ENCODE results near the gene ACSS1. TPM values are rescaled to one million over a fixed set of nuclear protein-coding genes. Genes with fewer than 3 reads are reported as not detected.

Gene ACSS1
- total RNA-seq, 1 experiment from 2014 or later, result 2.3 TPM

DNA sequence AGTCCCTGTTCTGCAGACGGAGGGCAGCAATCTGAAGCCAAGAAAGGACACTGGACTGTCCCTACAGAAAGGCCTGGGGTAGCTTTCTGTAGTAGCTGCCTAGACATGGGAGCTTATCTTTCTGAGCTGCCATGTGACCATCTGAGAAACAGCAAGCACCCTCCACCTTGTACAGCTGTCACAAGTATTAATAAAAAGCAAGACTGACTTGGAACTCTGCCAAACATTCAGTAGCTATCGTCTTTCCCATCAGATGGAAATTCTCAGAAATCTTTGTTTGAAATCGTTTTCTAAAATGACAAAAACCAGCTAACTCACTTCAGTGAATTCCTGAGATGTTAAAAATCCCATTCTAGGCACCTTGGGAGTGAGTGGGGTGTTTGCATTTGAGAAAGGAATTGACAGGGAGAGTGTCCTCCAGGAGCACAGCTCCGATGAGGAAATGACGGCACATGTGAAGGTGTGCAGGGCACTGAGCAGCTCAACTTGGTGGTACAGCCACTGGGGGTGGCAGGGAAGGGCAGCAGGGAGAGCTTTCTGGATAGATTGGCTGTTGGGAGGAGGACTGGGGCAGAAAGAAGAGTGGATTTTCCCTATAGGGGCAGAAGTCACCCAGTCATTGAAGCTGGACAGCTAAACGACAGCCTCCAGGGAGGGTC lies 24.5 kb downstream of the ACSS1 start:
- no peak for TF ChIP-seq CTCF (conservative IDR thresholded peaks at IDR 0.05; ENCODE audit: low read depth, low read length)
- TF ChIP-seq EZH2phosphoT487 (IDR thresholded peaks at IDR 0.05; ENCODE audit: borderline replicate concordance, low read length), result no peak
- no peak for TF ChIP-seq EZH2 (IDR thresholded peaks at IDR 0.05; ENCODE audit: low read length, unreplicated experiment)
- Histone ChIP-seq H3K36me3 (ENCODE audit: low read depth, low read length) (no peaks in the 10 kb centered on the region), H3K27me3 (ENCODE audit: low read length) (no peaks in the 10 kb centered on the region), H3K9ac (ENCODE audit: low read length) (no peak overlapping the region), H3K4me2 (ENCODE audit: low read length) (no peak overlapping the region), H3K4me3 (ENCODE audit: low read length) (no peak overlapping the region), H4K20me1 (ENCODE audit: low read length) (no peaks in the 10 kb centered on the region), H3K79me2 (ENCODE audit: low read length) (no peaks in the 10 kb centered on the region), H3K9me2 (replicated peaks; ENCODE audit: low read length) (no peaks in the 10 kb centered on the region), H3K27ac (ENCODE audit: low read length) (no peak overlapping the region), H3K9me3 (ENCODE audit: low read length) (no peaks in the 10 kb centered on the region), H3K4me1 (ENCODE audit: insufficient read depth, low read length) (no peaks in the 10 kb centered on the region), H3F3A (ENCODE audit: low read length, unreplicated experiment) (no peaks in the 10 kb centered on the region), H2AFZ (ENCODE audit: low read length) (no peak overlapping the region)
- ChIA-PET CTCF (no interaction called here), POLR2A (ENCODE audit: unreplicated experiment) (no interaction called here)
- DNase-seq (no peak), ATAC-seq (no peak)
- no TSS peak for BruUV-seq (replicated peaks)
- intact Hi-C loops (cut with micrococcal nuclease), result no loop called here

DNA sequence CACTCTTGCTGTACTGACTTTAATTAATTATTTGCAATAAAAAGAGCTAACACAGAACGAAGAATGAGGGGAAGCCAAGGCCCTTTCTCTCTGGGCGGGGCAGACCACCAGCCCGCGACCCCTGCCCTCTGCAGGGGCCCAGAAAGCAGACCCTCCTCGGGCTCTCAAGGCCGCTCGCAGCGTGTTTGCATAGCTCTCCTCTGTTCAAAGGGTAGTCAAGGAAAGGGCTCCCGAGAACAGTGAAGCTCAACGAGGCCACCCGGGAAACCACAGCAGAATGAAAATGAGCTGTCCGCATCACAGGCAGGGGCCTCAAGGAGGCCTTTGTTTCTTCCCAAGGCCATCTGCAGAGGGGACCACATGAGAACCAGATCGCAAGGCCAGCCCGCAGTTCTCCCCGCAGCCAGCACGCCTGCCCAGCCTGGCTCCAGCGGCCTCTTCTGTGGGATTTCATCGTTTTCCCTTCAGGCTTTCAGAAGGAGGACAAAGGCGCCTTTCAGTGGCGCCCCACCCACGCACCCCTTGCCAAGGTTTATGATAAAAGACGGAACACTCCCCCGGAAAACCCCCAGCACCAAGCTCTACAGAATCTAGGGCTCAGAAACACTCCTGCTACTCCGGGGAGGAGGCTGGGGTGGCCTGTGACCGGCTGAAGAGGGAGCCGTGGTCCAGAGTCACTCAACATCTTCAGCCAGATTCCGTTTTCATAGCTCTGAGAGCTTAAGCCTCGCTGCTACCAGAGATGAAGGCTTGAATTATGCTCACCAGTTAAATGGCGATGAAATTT lies 25.3 kb downstream of the ACSS1 start:
- no peak for TF ChIP-seq CTCF (conservative IDR thresholded peaks at IDR 0.05; ENCODE audit: low read depth, low read length)
- TF ChIP-seq EZH2 (IDR thresholded peaks at IDR 0.05; ENCODE audit: low read length, unreplicated experiment), result no peak
- no peak for TF ChIP-seq EZH2phosphoT487 (IDR thresholded peaks at IDR 0.05; ENCODE audit: borderline replicate concordance, low read length)
- no peak overlapping the region for H3K4me3 ChIP-seq (ENCODE audit: low read length)
- no peak overlapping the region for H3K9ac ChIP-seq (ENCODE audit: low read length)
- no peaks in the 10 kb centered on the region for H3K27me3 ChIP-seq (ENCODE audit: low read length)
- H3F3A ChIP-seq (ENCODE audit: low read length, unreplicated experiment), result no peaks in the 10 kb centered on the region
- CTCF ChIA-PET, result no interaction called here
- POLR2A ChIA-PET (ENCODE audit: unreplicated experiment), result no interaction called here
- no peak overlapping the region for H2AFZ ChIP-seq (ENCODE audit: low read length)
- intact Hi-C loops (cut with micrococcal nuclease), result no loop called here
- no peak for DNase-seq
- H3K4me2 ChIP-seq (ENCODE audit: low read length), result no peak overlapping the region
- H3K36me3 ChIP-seq (ENCODE audit: low read depth, low read length), result no peaks in the 10 kb centered on the region
- H3K4me1 ChIP-seq (ENCODE audit: insufficient read depth, low read length), result no peaks in the 10 kb centered on the region
- no peaks in the 10 kb centered on the region for H4K20me1 ChIP-seq (ENCODE audit: low read length)
- H3K27ac ChIP-seq (ENCODE audit: low read length), result no peak overlapping the region
- no peaks in the 10 kb centered on the region for H3K9me2 ChIP-seq (replicated peaks; ENCODE audit: low read length)
- H3K79me2 ChIP-seq (ENCODE audit: low read length), result no peaks in the 10 kb centered on the region
- no peak for ATAC-seq
- H3K9me3 ChIP-seq (ENCODE audit: low read length), result no peaks in the 10 kb centered on the region
- no TSS peak for BruUV-seq (replicated peaks)

GRCh38 chr20:25032065-25032477 lies 25.9 kb downstream of the ACSS1 start:
- POLR2A ChIA-PET (ENCODE audit: unreplicated experiment), result no interaction called here
- ATAC-seq, result no peak

More at GRCh38 chr20:25032065-25032477, 25.9 kb downstream of the ACSS1 start:
- CTCF ChIA-PET, result no interaction called here
- no TSS peak for BruUV-seq (replicated peaks)
- no peaks in the 10 kb centered on the region for H3F3A ChIP-seq (ENCODE audit: low read length, unreplicated experiment)
- TF ChIP-seq EZH2 (IDR thresholded peaks at IDR 0.05; ENCODE audit: low read length, unreplicated experiment) (no peak), CTCF (conservative IDR thresholded peaks at IDR 0.05; ENCODE audit: low read depth, low read length) (no peak), EZH2phosphoT487 (IDR thresholded peaks at IDR 0.05; ENCODE audit: borderline replicate concordance, low read length) (no peak)
- no peaks in the 10 kb centered on the region for H3K36me3 ChIP-seq (ENCODE audit: low read depth, low read length)
- no peaks in the 10 kb centered on the region for H3K27me3 ChIP-seq (ENCODE audit: low read length)
- intact Hi-C loops (cut with micrococcal nuclease), result no loop called here
- H3K79me2 ChIP-seq (ENCODE audit: low read length), result no peaks in the 10 kb centered on the region
- no peak overlapping the region for H3K9ac ChIP-seq (ENCODE audit: low read length)
- no peaks in the 10 kb centered on the region for H3K9me3 ChIP-seq (ENCODE audit: low read length)
- no peak overlapping the region for H3K4me3 ChIP-seq (ENCODE audit: low read length)
- no peak overlapping the region for H3K4me2 ChIP-seq (ENCODE audit: low read length)
- H4K20me1 ChIP-seq (ENCODE audit: low read length), result no peaks in the 10 kb centered on the region
- DNase-seq, result no peak
- no peaks in the 10 kb centered on the region for H3K9me2 ChIP-seq (replicated peaks; ENCODE audit: low read length)
- H3K4me1 ChIP-seq (ENCODE audit: insufficient read depth, low read length), result no peaks in the 10 kb centered on the region
- H3K27ac ChIP-seq (ENCODE audit: low read length), result no peak overlapping the region
- H2AFZ ChIP-seq (ENCODE audit: low read length), result no peak overlapping the region
